ENCODE results near the gene TMC8. TPM values are rescaled to one million over a fixed set of nuclear protein-coding genes. Genes with fewer than 3 reads are reported as not detected.

TMC8 gene
- polyA plus RNA-seq, 3 donors from 2014 or later, result 55.2 to 170 (median 58.2) TPM

- peaks cover 5 to 27% (median 8%) of the 10 kb centered on the region in 3 donors for H3K36me3 Mint-ChIP-seq
- DNase-seq, result peak in 2 of 3 donors; percentile 44 to 48
- H3K4me3 Mint-ChIP-seq, result peak overlapping the region; percentile 67 to 86 (median 84)
- H3K27ac Mint-ChIP-seq, result peak overlapping the region; percentile 88 to 96 (median 95)
- no peaks in the 10 kb centered on the region for H3K9me3 Mint-ChIP-seq
- peaks cover 6 to 25% (median 22%) of the 10 kb centered on the region in 3 donors for H3K27me3 Mint-ChIP-seq (ENCODE audit: low read depth in 3 of 3)
- H3K4me1 Mint-ChIP-seq, result peaks cover 58 to 62% of the 10 kb centered on the region in 2 donors
Measured at GRCh38 chr17:78122216-78122930, 8.2 kb upstream of the TMC8 start.

- Mint-ChIP-seq H3K27me3 (ENCODE audit: low read depth in 3 of 3) (peaks cover 7 to 25% (median 22%) of the 10 kb centered on the region in 3 donors), H3K9me3 (no peaks in the 10 kb centered on the region), H3K27ac (peak overlapping the region; percentile 88 to 96 (median 95)), H3K4me1 (peaks cover 53 to 57% of the 10 kb centered on the region in 2 donors), H3K4me3 (peak overlapping the region; percentile 46 to 86 (median 69)), H3K36me3 (peaks cover 5 to 27% (median 7%) of the 10 kb centered on the region in 3 donors)
- peak in 1 of 3 donors; percentile 51 for DNase-seq
Measured at GRCh38 chr17:78122931-78123249, 7.7 kb upstream of the TMC8 start.

- no peak for DNase-seq
- Mint-ChIP-seq H3K36me3 (peaks cover 3 to 24% (median 5%) of the 10 kb centered on the region in 3 donors), H3K4me1 (peaks cover 49 to 54% of the 10 kb centered on the region in 2 donors), H3K27me3 (ENCODE audit: low read depth in 3 of 3) (peaks cover 7 to 25% (median 22%) of the 10 kb centered on the region in 3 donors), H3K4me3 (peak overlapping the region; percentile 46 to 86 (median 69)), H3K27ac (peak overlapping the region; percentile 88 to 96 (median 95)), H3K9me3 (no peaks in the 10 kb centered on the region)
Measured at GRCh38 chr17:78123258-78123929, 7.2 kb upstream of the TMC8 start.

GRCh38 chr17:78124081-78124835, 6.3 kb upstream of the TMC8 start:
- Mint-ChIP-seq H3K27ac (peak overlapping the region; percentile 78 to 96 (median 88)), H3K4me1 (peaks cover 55 to 59% of the 10 kb centered on the region in 2 donors), H3K27me3 (ENCODE audit: low read depth in 3 of 3) (peaks cover 11 to 32% (median 22%) of the 10 kb centered on the region in 3 donors), H3K4me3 (peak overlapping the region in 4 of 5 donors; percentile 40 to 86 (median 56)), H3K36me3 (peaks cover 3 to 24% (median 5%) of the 10 kb centered on the region in 3 donors), H3K9me3 (no peaks in the 10 kb centered on the region)
- peak in 1 of 3 donors; percentile 34 for DNase-seq

- Mint-ChIP-seq H3K4me1 (peaks cover 60 to 63% of the 10 kb centered on the region in 2 donors), H3K4me3 (peak overlapping the region in 1 of 5 donors; percentile 12), H3K27ac (peak overlapping the region in 1 of 6 donors; percentile 53), H3K9me3 (no peaks in the 10 kb centered on the region), H3K36me3 (peaks cover 3 to 24% (median 5%) of the 10 kb centered on the region in 3 donors), H3K27me3 (ENCODE audit: low read depth in 3 of 3) (peaks cover 11 to 34% (median 22%) of the 10 kb centered on the region in 3 donors)
- DNase-seq, result no peak
Measured at GRCh38 chr17:78124836-78125137, 5.8 kb upstream of the TMC8 start.

GRCh38 chr17:78125138-78125913, 5.2 kb upstream of the TMC8 start:
- Mint-ChIP-seq H3K36me3 (peaks cover 3 to 24% (median 5%) of the 10 kb centered on the region in 3 donors), H3K9me3 (no peaks in the 10 kb centered on the region)

GRCh38 chr17:78125976-78126894, 4.3 kb upstream of the TMC8 start:
- Mint-ChIP-seq H3K27ac (peak overlapping the region in 5 of 6 donors; percentile 89 to 96 (median 94)), H3K4me1 (peaks cover 57 to 64% of the 10 kb centered on the region in 2 donors)

More at GRCh38 chr17:78125138-78125913, 5.2 kb upstream of the TMC8 start:
- peaks cover 11 to 36% (median 22%) of the 10 kb centered on the region in 3 donors for H3K27me3 Mint-ChIP-seq (ENCODE audit: low read depth in 3 of 3)
- peak overlapping the region in 2 of 6 donors; percentile 26 to 53 for H3K27ac Mint-ChIP-seq
- H3K4me1 Mint-ChIP-seq, result peaks cover 64 to 67% of the 10 kb centered on the region in 2 donors
- no peak for DNase-seq
- peak overlapping the region in 3 of 5 donors; percentile 4 to 42 (median 9) for H3K4me3 Mint-ChIP-seq

GRCh38 chr17:78126895-78127238, 3.7 kb upstream of the TMC8 start:
- peaks cover 16 to 35% (median 23%) of the 10 kb centered on the region in 3 donors for H3K27me3 Mint-ChIP-seq (ENCODE audit: low read depth in 3 of 3)
- peak overlapping the region; percentile 89 to 96 (median 94) for H3K27ac Mint-ChIP-seq
- no peaks in the 10 kb centered on the region for H3K9me3 Mint-ChIP-seq
- H3K4me1 Mint-ChIP-seq, result peaks cover 50 to 58% of the 10 kb centered on the region in 2 donors
- DNase-seq, result no peak
- H3K36me3 Mint-ChIP-seq, result peaks cover 3 to 18% (median 5%) of the 10 kb centered on the region in 3 donors
- H3K4me3 Mint-ChIP-seq, result peak overlapping the region; percentile 92 to 98 (median 93)

More at GRCh38 chr17:78125976-78126894, 4.3 kb upstream of the TMC8 start:
- DNase-seq, result no peak
- H3K4me3 Mint-ChIP-seq, result peak overlapping the region; percentile 44 to 98 (median 92)
- peaks cover 16 to 40% (median 28%) of the 10 kb centered on the region in 3 donors for H3K27me3 Mint-ChIP-seq (ENCODE audit: low read depth in 3 of 3)
- H3K36me3 Mint-ChIP-seq, result peaks cover 3 to 21% (median 5%) of the 10 kb centered on the region in 3 donors
- no peaks in the 10 kb centered on the region for H3K9me3 Mint-ChIP-seq

- H3K4me3 Mint-ChIP-seq, result peak overlapping the region; percentile 92 to 98 (median 93)
- H3K27ac Mint-ChIP-seq, result peak overlapping the region; percentile 89 to 96 (median 94)
- H3K36me3 Mint-ChIP-seq, result peaks cover 3 to 18% (median 5%) of the 10 kb centered on the region in 3 donors
- H3K27me3 Mint-ChIP-seq (ENCODE audit: low read depth in 3 of 3), result peaks cover 17 to 37% (median 24%) of the 10 kb centered on the region in 3 donors
- H3K4me1 Mint-ChIP-seq, result peaks cover 45 to 53% of the 10 kb centered on the region in 2 donors
- peak; percentile 79 to 82 (median 80) for DNase-seq
- H3K9me3 Mint-ChIP-seq, result no peaks in the 10 kb centered on the region
Measured at GRCh38 chr17:78127239-78127887, 3.2 kb upstream of the TMC8 start.

- H3K9me3 Mint-ChIP-seq, result no peaks in the 10 kb centered on the region
- H3K27me3 Mint-ChIP-seq (ENCODE audit: low read depth in 3 of 3), result peaks cover 20 to 34% (median 22%) of the 10 kb centered on the region in 3 donors
- H3K36me3 Mint-ChIP-seq, result peaks cover 3 to 13% (median 5%) of the 10 kb centered on the region in 3 donors
- H3K27ac Mint-ChIP-seq, result peak overlapping the region; percentile 89 to 96 (median 94)
- H3K4me1 Mint-ChIP-seq, result peaks cover 45 to 52% of the 10 kb centered on the region in 2 donors
- peak overlapping the region; percentile 92 to 98 (median 93) for H3K4me3 Mint-ChIP-seq
- DNase-seq, result no peak
Measured at GRCh38 chr17:78127888-78128550, 2.6 kb upstream of the TMC8 start.

All from immature natural killer cell (primary cell).